Neural cell (in vitro differentiated cells): ENCODE results near the gene MAD2L2. TPM values are rescaled to one million over a fixed set of nuclear protein-coding genes. Genes with fewer than 3 reads are reported as not detected.

Experiments
- H2AFZ ChIP-seq: fragments of 200-600, 300-800 bp; sonication (generic), shearing (Covaris generic); 2 replicates; pipeline ENCODE4 v1.6.0; 2014; ENCODE audit warnings: low read depth, mild to moderate bottlenecking, antibody characterized with exemption, low read length, moderate library complexity
- H3F3A ChIP-seq: fragments of 200-600 bp; shearing (Covaris generic); 2 replicates; pipeline ENCODE4 v1.6.1; 2016; ENCODE audit warnings: mild to moderate bottlenecking, moderate library complexity, mixed read lengths, antibody characterized with exemption, low read length; ENCODE audit not compliant: insufficient read depth, poor library complexity, severe bottlenecking
- H3K27ac ChIP-seq: fragments of 200-600, 300-800 bp; sonication (generic), shearing (Covaris generic); 2 replicates; pipeline ENCODE4 v1.5.1; 2014; ENCODE audit warnings: mild to moderate bottlenecking, low read length, moderate library complexity
- H3K27me3 ChIP-seq: fragments of 300-800, 200-600 bp; sonication (generic), shearing (Covaris generic); 2 replicates; pipeline ENCODE4 v1.6.0; 2014; ENCODE audit warnings: mild to moderate bottlenecking, low read depth, low read length, moderate library complexity; ENCODE audit not compliant: insufficient read depth
- H3K36me3 ChIP-seq: fragments of 300-800, 200-600 bp; sonication (generic), shearing (Covaris generic); 2 replicates; pipeline ENCODE4 v1.5.1; 2014; ENCODE audit warnings: mild to moderate bottlenecking, antibody characterized with exemption, low read length, moderate library complexity; ENCODE audit not compliant: insufficient read depth
- H3K4me2 ChIP-seq: fragments of 300-800, 200-600 bp; sonication (generic), shearing (Covaris generic); 2 replicates; pipeline ENCODE4 v1.6.0; 2014; ENCODE audit warnings: mild to moderate bottlenecking, low read length
- H3K4me3 ChIP-seq: fragments of 300-800, 200-600 bp; sonication (generic), shearing (Covaris generic); 2 replicates; pipeline ENCODE4 v1.5.1; 2014; ENCODE audit warnings: mild to moderate bottlenecking, low read length, moderate library complexity
- H3K79me2 ChIP-seq: fragments of 200-600 bp; shearing (Covaris generic); replicated peaks from 2 replicates; pipeline ENCODE4 v1.6.0; 2014; ENCODE audit warnings: mild to moderate bottlenecking, low read length, moderate library complexity; ENCODE audit not compliant: insufficient read depth
- H3K9ac ChIP-seq: fragments of 300-800, 200-600 bp; sonication (generic), shearing (Covaris generic); 2 replicates; pipeline ENCODE4 v1.6.1; 2016; ENCODE audit warnings: mild to moderate bottlenecking, low read length, mixed read lengths
- H3K9me2 ChIP-seq: fragments of 200-600 bp; shearing (Covaris generic); 2 replicates; pipeline ENCODE4 v1.6.1; 2016; ENCODE audit warnings: mild to moderate bottlenecking, low read length, mixed read lengths; ENCODE audit not compliant: insufficient read depth
- H3K9me3 ChIP-seq: fragments of 200-600, 300-800 bp; sonication (generic), shearing (Covaris generic); 2 replicates; pipeline ENCODE4 v1.6.1; 2016; ENCODE audit warnings: mild to moderate bottlenecking, mixed run types, low read length, moderate library complexity, mixed read lengths
- H4K20me1 ChIP-seq: fragments of 200-600 bp; shearing (Covaris generic); 2 replicates; pipeline ENCODE4 v1.6.1; 2016; ENCODE audit warnings: mild to moderate bottlenecking, mixed run types; ENCODE audit not compliant: insufficient read depth
- EP300 ChIP-seq: fragments of 450-650 bp; conservative IDR thresholded peaks from 2 replicates; pipeline ENCODE4 v1.6.1; 2014; ENCODE audit warnings: antibody characterized with exemption, mild to moderate bottlenecking, moderate library complexity; ENCODE audit not compliant: poor library complexity, severe bottlenecking
- EZH2 ChIP-seq: fragments of 200-600, 300-800 bp; shearing (Covaris generic), sonication (generic); IDR thresholded peaks from 2 replicates; pipeline ENCODE4 v1.6.1; 2014; ENCODE audit warnings: antibody characterized with exemption, low read length, borderline replicate concordance, mild to moderate bottlenecking; ENCODE audit not compliant: insufficient read depth, poor library complexity, severe bottlenecking
- MXI1 ChIP-seq: fragments of 450-650 bp; conservative IDR thresholded peaks from 2 replicates; pipeline ENCODE4 v1.6.1; 2014; ENCODE audit warnings: antibody characterized with exemption, mild to moderate bottlenecking; ENCODE audit not compliant: poor library complexity, severe bottlenecking
- POLR2AphosphoS5 ChIP-seq: IDR thresholded peaks from 2 replicates; pipeline ENCODE4 v1.6.1; 2012
- RAD21 ChIP-seq: fragments of 450-650 bp; conservative IDR thresholded peaks from 2 replicates; pipeline ENCODE4 v1.6.1; 2014; ENCODE audit warnings: antibody characterized with exemption, mild to moderate bottlenecking, moderate library complexity
- SMC3 ChIP-seq: fragments of 450-650 bp; conservative IDR thresholded peaks from 2 replicates; pipeline ENCODE4 v1.6.1; 2014; ENCODE audit warnings: antibody characterized with exemption, mild to moderate bottlenecking, moderate library complexity; ENCODE audit not compliant: poor library complexity
- TAF1 ChIP-seq: IDR thresholded peaks from 2 replicates; pipeline ENCODE4 v1.6.1; 2012; ENCODE audit warnings: low read depth
- polyA plus RNA-seq: library from polyadenylated mRNA; depleted of rRNA; stranded (reverse); fragments of >200 nt; gene quantifications from 2 replicates; pipeline ENCODE4 v1.2.3, GENCODE V29; 2014
- TF ChIP-seq, protein P1 (sequence below): fragments of 450-650 bp; IDR thresholded peaks from 2 replicates; pipeline ENCODE4 v1.5.1; 2014; ENCODE audit warnings: antibody characterized with exemption, mild to moderate bottlenecking, moderate library complexity; ENCODE audit not compliant: poor library complexity, severe bottlenecking
- TF ChIP-seq, protein P2 (sequence below): IDR thresholded peaks from 2 replicates; pipeline ENCODE4 v1.6.1; 2012; ENCODE audit warnings: borderline replicate concordance

The MAD2L2 gene
- polyA plus RNA-seq, 1 donor from 2014 or later: 182 TPM

GRCh38 chr1:11708554-11709350, 27.8 kb upstream of the MAD2L2 start:
- no peaks in the 10 kb centered on the region for H4K20me1 ChIP-seq
- no peak overlapping the region for H3K4me3 ChIP-seq
- H3K27ac ChIP-seq: no peak overlapping the region
- no peaks in the 10 kb centered on the region for H3K27me3 ChIP-seq
- TF ChIP-seq, protein P1, sequence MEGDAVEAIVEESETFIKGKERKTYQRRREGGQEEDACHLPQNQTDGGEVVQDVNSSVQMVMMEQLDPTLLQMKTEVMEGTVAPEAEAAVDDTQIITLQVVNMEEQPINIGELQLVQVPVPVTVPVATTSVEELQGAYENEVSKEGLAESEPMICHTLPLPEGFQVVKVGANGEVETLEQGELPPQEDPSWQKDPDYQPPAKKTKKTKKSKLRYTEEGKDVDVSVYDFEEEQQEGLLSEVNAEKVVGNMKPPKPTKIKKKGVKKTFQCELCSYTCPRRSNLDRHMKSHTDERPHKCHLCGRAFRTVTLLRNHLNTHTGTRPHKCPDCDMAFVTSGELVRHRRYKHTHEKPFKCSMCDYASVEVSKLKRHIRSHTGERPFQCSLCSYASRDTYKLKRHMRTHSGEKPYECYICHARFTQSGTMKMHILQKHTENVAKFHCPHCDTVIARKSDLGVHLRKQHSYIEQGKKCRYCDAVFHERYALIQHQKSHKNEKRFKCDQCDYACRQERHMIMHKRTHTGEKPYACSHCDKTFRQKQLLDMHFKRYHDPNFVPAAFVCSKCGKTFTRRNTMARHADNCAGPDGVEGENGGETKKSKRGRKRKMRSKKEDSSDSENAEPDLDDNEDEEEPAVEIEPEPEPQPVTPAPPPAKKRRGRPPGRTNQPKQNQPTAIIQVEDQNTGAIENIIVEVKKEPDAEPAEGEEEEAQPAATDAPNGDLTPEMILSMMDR: no peak
- TF ChIP-seq TAF1 (no peak), MXI1 (no peak), POLR2AphosphoS5 (no peak), SMC3 (no peak), EP300 (no peak), RAD21 (no peak), EZH2 (no peak)
- TF ChIP-seq, protein P2, sequence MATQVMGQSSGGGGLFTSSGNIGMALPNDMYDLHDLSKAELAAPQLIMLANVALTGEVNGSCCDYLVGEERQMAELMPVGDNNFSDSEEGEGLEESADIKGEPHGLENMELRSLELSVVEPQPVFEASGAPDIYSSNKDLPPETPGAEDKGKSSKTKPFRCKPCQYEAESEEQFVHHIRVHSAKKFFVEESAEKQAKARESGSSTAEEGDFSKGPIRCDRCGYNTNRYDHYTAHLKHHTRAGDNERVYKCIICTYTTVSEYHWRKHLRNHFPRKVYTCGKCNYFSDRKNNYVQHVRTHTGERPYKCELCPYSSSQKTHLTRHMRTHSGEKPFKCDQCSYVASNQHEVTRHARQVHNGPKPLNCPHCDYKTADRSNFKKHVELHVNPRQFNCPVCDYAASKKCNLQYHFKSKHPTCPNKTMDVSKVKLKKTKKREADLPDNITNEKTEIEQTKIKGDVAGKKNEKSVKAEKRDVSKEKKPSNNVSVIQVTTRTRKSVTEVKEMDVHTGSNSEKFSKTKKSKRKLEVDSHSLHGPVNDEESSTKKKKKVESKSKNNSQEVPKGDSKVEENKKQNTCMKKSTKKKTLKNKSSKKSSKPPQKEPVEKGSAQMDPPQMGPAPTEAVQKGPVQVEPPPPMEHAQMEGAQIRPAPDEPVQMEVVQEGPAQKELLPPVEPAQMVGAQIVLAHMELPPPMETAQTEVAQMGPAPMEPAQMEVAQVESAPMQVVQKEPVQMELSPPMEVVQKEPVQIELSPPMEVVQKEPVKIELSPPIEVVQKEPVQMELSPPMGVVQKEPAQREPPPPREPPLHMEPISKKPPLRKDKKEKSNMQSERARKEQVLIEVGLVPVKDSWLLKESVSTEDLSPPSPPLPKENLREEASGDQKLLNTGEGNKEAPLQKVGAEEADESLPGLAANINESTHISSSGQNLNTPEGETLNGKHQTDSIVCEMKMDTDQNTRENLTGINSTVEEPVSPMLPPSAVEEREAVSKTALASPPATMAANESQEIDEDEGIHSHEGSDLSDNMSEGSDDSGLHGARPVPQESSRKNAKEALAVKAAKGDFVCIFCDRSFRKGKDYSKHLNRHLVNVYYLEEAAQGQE: no peak
- no peaks in the 10 kb centered on the region for H3K36me3 ChIP-seq
- H3K9ac ChIP-seq: no peak overlapping the region
- no peak overlapping the region for H2AFZ ChIP-seq
- no peak overlapping the region for H3K4me2 ChIP-seq
- no peaks in the 10 kb centered on the region for H3K79me2 ChIP-seq
- H3K9me3 ChIP-seq: no peaks in the 10 kb centered on the region
- no peaks in the 10 kb centered on the region for H3F3A ChIP-seq
- no peaks in the 10 kb centered on the region for H3K9me2 ChIP-seq

- no peaks in the 10 kb centered on the region for H3K9me3 ChIP-seq
- no peak overlapping the region for H3K27ac ChIP-seq
These were observed 26.8 kb upstream of the MAD2L2 start for GRCh38 chr1:11707621-11708276.

More at GRCh38 chr1:11707621-11708276, 26.8 kb upstream of the MAD2L2 start:
- Histone ChIP-seq H3K9me2 (no peaks in the 10 kb centered on the region), H3F3A (no peaks in the 10 kb centered on the region), H3K9ac (no peak overlapping the region), H3K27me3 (no peaks in the 10 kb centered on the region), H3K4me2 (no peak overlapping the region), H4K20me1 (no peaks in the 10 kb centered on the region), H3K79me2 (peaks cover 4% of the 10 kb centered on the region), H3K4me3 (no peak overlapping the region), H3K36me3 (no peaks in the 10 kb centered on the region), H2AFZ (no peak overlapping the region)
- no peak for TF ChIP-seq POLR2AphosphoS5
- no peak for TF ChIP-seq TAF1
- TF ChIP-seq EZH2: no peak
- no peak for TF ChIP-seq SMC3
